Esophagus muscularis mucosa (tissue), 3 donors: ENCODE data around the gene SHLD1.
"Not testable (repeated sequence)": the region's sequence is repeated elsewhere in the genome, so short reads cannot be mapped to it uniquely, and the experiment has no call there.

Experiments used
- POLR2A ChIP-seq: fragments of 450-650 bp; IDR thresholded peaks from one replicate; pipeline ENCODE4 v1.6.1; 2017; ENCODE audit warnings: antibody characterized with exemption, moderate library complexity, mild to moderate bottlenecking, low read depth
- POLR2AphosphoS5 ChIP-seq, 2 donors: sonication (generic); formaldehyde crosslinking; IDR thresholded peaks; one replicate each; pipeline ENCODE4 v1.6.1; 2017; ENCODE audit warnings: antibody characterized with exemption in 2 of 2
- TF ChIP-seq, protein P1 (sequence below), 3 experiments: fragments of 200-600 bp in 2 of 3; fragments of 450-650 bp in 1 of 3; sonication (generic) in 2 of 3; IDR thresholded peaks; one replicate each; pipeline ENCODE4 v1.5.1; 2017 to 2019; ENCODE audit warnings: antibody characterized with exemption in 3 of 3, mild to moderate bottlenecking in 2 of 3, moderate library complexity in 1 of 3

DNA sequence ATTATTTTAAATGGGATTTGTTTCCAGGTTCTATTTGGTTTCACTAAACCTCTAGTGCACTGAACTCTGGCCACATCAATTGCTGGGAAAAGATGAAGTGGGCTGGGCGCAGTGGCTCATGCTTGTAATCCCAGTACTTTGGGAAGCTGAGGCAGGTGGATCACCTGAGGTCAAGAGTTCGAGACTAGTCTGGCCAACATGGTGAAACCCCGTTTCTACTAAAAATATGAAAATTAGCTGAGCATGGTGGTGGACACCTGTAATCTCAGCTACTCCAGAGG, 25.1 kb upstream of the SHLD1 start:
- TF ChIP-seq, protein P1, sequence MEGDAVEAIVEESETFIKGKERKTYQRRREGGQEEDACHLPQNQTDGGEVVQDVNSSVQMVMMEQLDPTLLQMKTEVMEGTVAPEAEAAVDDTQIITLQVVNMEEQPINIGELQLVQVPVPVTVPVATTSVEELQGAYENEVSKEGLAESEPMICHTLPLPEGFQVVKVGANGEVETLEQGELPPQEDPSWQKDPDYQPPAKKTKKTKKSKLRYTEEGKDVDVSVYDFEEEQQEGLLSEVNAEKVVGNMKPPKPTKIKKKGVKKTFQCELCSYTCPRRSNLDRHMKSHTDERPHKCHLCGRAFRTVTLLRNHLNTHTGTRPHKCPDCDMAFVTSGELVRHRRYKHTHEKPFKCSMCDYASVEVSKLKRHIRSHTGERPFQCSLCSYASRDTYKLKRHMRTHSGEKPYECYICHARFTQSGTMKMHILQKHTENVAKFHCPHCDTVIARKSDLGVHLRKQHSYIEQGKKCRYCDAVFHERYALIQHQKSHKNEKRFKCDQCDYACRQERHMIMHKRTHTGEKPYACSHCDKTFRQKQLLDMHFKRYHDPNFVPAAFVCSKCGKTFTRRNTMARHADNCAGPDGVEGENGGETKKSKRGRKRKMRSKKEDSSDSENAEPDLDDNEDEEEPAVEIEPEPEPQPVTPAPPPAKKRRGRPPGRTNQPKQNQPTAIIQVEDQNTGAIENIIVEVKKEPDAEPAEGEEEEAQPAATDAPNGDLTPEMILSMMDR (IDR thresholded peaks at IDR 0.05): not testable (repeated sequence)
- not testable (repeated sequence) for TF ChIP-seq POLR2AphosphoS5 (IDR thresholded peaks at IDR 0.05); POLR2A
